Sciatic nerve (tissue), 2 donors: ENCODE data around the gene RABGEF1. TPM values are rescaled to one million over a fixed set of nuclear protein-coding genes. Genes with fewer than 3 reads are reported as not detected.
"Not testable (repeated sequence)": the region's sequence is repeated elsewhere in the genome, so short reads cannot be mapped to it uniquely, and the experiment has no call there.

Experiments
- ATAC-seq: fragments of 200-7000 bp; cut with Tn5 transposase; one replicate; pipeline ENCODE4 v1.9.1; 2020; ENCODE audit warnings: mild to moderate bottlenecking, moderate library complexity
- DNase-seq: peaks from one replicate; pipeline ENCODE4 v3.0.0-alpha.2; 2020; ENCODE audit warnings: low spot score
- intact Hi-C: fragments of 100-400 bp; cut with DNase I; formaldehyde crosslinking; loops from one replicate; pipeline ENCODE4 v1.14.2; 2022
- total RNA-seq: library from RNA; stranded (reverse); fragmentation: NEBNext Ultra II Directional; extraction: Animal tissue kit (Norgen Biotek cat#: 25700); gene quantifications from one replicate; pipeline ENCODE4 v1.2.1, GENCODE V29; 2021
- donor health status: DM: no; HTN: no; CAD: no.
- donor health status: DM: no; HTN: no; CAD: no.

The RABGEF1 gene
- total RNA-seq, 1 donor from 2014 or later, result 38.6 TPM

GRCh38 chr7:66837007-66837406, 96.5 kb downstream of the RABGEF1 start:
- intact Hi-C loops, result no loop called here

GRCh38 chr7:66837661-66838060, 97.1 kb downstream of the RABGEF1 start:
- ATAC-seq (no peak), DNase-seq (no peak)
- intact Hi-C loops, result no loop called here

More at GRCh38 chr7:66837007-66837406, 96.5 kb downstream of the RABGEF1 start:
- ATAC-seq, result no peak
- no peak for DNase-seq

- DNase-seq (no peak), ATAC-seq (no peak)
- intact Hi-C loops, result no loop called here
Measured at GRCh38 chr7:66839814-66840213, 99.3 kb downstream of the RABGEF1 start.

- intact Hi-C loops, result no loop called here
- ATAC-seq, result no peak
- DNase-seq, result no peak
Measured at GRCh38 chr7:66840316-66840715, 99.8 kb downstream of the RABGEF1 start.

- DNase-seq (no peak), ATAC-seq (no peak)
- intact Hi-C loops, result no loop called here
Measured at GRCh38 chr7:66841898-66842297, 101.4 kb downstream of the RABGEF1 start.

GRCh38 chr7:66843492-66843891, 103.0 kb downstream of the RABGEF1 start:
- intact Hi-C loops, ATAC-seq: not testable (repeated sequence)
- peak; percentile 22 for DNase-seq

GRCh38 chr7:66844552-66845378, 104.2 kb downstream of the RABGEF1 start:
- DNase-seq (peak; percentile 100), ATAC-seq (peak; percentile 99)
- intact Hi-C loops, result no loop called here

- intact Hi-C loops, result no loop called here
- ATAC-seq (no peak), DNase-seq (peak; percentile 62)
Measured at GRCh38 chr7:66845379-66846095, 105.0 kb downstream of the RABGEF1 start.

- intact Hi-C loops, ATAC-seq: not testable (repeated sequence)
- DNase-seq, result peak; percentile 22
Measured at GRCh38 chr7:66846096-66846445, 105.5 kb downstream of the RABGEF1 start.

GRCh38 chr7:66847523-66847855, 107.0 kb downstream of the RABGEF1 start:
- intact Hi-C loops, ATAC-seq, DNase-seq: not testable (repeated sequence)

- ATAC-seq, result no peak
- intact Hi-C loops, result no loop called here
- DNase-seq, result peak; percentile 33
Measured at GRCh38 chr7:66847879-66848790, 107.6 kb downstream of the RABGEF1 start.

GRCh38 chr7:66859339-66859738, 118.8 kb downstream of the RABGEF1 start:
- no peak for ATAC-seq
- no peak for DNase-seq
- intact Hi-C loops, result no loop called here

- no peak for DNase-seq
- intact Hi-C loops, result no loop called here
- ATAC-seq, result no peak
Measured at GRCh38 chr7:66859794-66860645, 119.5 kb downstream of the RABGEF1 start.

- DNase-seq (no peak), ATAC-seq (no peak)
- intact Hi-C loops, result no loop called here
Measured at GRCh38 chr7:66860767-66861166, 120.2 kb downstream of the RABGEF1 start.

Other genes with a start within 250 kb of the RABGEF1 start
- 26.9 TPM for gene KCTD7, start 111.9 kb upstream of the RABGEF1 start, total RNA-seq
- gene TMEM248, start 180.5 kb downstream of the RABGEF1 start, total RNA-seq, result 87.4 TPM